ENCODE results near the gene MYO5C.

- no peak for TF ChIP-seq MYC (IDR thresholded peaks at IDR 0.05; ENCODE audit: low read depth, low read length)
- no peak for TF ChIP-seq GATA2 (IDR thresholded peaks at IDR 0.05; ENCODE audit: insufficient read depth, insufficient read length, low read depth, low read length)
- TF ChIP-seq CTCF (IDR thresholded peaks at IDR 0.05; ENCODE audit: extremely low read depth in 1 of 2, insufficient read depth in 1 of 2, low read depth in 1 of 2, low read length in 2 of 2) = peak in 1 of 2 donors; percentile 12
- no peak for TF ChIP-seq FOS (IDR thresholded peaks at IDR 0.05; ENCODE audit: borderline replicate concordance, insufficient read depth, low read length)
- TF ChIP-seq POLR2A (IDR thresholded peaks at IDR 0.05; ENCODE audit: low read depth, low read length) = no peak
- no peak for TF ChIP-seq POLR2AphosphoS5 (IDR thresholded peaks at IDR 0.05; ENCODE audit: insufficient read depth, low read depth, low read length)
- TF ChIP-seq EZH2 (IDR thresholded peaks at IDR 0.05; ENCODE audit: borderline replicate concordance, low read depth, low read length, severe bottlenecking) = no peak
- no peak for TF ChIP-seq MAX (IDR thresholded peaks at IDR 0.05; ENCODE audit: insufficient read depth, insufficient read length)
These were observed 41.2 kb downstream of the MYO5C start for GRCh38 chr15:52254391-52254790.
